Fibroblast of villous mesenchyme (primary cell): ENCODE data around the gene NKX6-1. TPM values are rescaled to one million over a fixed set of nuclear protein-coding genes. Genes with fewer than 3 reads are reported as not detected.

ENCODE experiments used
- DNase-seq: peaks from one replicate; pipeline ENCODE4 v3.0.0-alpha.2; 2010; ENCODE audit warnings: low read depth
- H3K4me3 ChIP-seq: 2 replicates; pipeline ENCODE4 v1.5.1; 2011; ENCODE audit warnings: low read depth, mild to moderate bottlenecking, low read length
- CTCF ChIP-seq: IDR thresholded peaks from 2 replicates; pipeline ENCODE4 v1.5.1; 2012; ENCODE audit warnings: low read depth, mild to moderate bottlenecking, low read length; ENCODE audit not compliant: insufficient read depth
- total RNA-seq: library from RNA; depleted of rRNA; stranded (reverse); fragments of >200 nt; gene quantifications from 2 replicates; pipeline ENCODE4 v1.2.3, GENCODE V29; 2012

NKX6-1 gene
- total RNA-seq, 1 donor: not detected

DNA sequence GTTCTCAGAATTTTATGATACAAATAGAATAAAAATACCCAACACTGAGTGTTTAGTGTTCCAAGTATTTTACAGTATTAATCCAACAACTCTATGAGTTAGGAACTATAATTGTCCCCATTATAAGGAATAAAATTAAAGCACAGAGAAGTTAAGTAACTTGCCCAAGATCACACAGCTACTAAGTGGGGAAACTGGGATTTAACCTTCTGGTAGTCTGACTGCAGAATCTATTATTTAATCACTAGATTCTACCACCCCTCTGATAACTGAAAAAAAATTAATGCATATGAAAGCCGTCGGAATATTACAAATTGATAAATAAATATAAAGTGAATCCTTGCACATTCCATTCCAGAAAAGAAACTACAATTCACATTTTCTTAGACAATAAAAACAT is 5.7 kb upstream of the NKX6-1 start:
- TF ChIP-seq CTCF: no peak
- no peak overlapping the region for H3K4me3 ChIP-seq
- DNase-seq: no peak

DNA sequence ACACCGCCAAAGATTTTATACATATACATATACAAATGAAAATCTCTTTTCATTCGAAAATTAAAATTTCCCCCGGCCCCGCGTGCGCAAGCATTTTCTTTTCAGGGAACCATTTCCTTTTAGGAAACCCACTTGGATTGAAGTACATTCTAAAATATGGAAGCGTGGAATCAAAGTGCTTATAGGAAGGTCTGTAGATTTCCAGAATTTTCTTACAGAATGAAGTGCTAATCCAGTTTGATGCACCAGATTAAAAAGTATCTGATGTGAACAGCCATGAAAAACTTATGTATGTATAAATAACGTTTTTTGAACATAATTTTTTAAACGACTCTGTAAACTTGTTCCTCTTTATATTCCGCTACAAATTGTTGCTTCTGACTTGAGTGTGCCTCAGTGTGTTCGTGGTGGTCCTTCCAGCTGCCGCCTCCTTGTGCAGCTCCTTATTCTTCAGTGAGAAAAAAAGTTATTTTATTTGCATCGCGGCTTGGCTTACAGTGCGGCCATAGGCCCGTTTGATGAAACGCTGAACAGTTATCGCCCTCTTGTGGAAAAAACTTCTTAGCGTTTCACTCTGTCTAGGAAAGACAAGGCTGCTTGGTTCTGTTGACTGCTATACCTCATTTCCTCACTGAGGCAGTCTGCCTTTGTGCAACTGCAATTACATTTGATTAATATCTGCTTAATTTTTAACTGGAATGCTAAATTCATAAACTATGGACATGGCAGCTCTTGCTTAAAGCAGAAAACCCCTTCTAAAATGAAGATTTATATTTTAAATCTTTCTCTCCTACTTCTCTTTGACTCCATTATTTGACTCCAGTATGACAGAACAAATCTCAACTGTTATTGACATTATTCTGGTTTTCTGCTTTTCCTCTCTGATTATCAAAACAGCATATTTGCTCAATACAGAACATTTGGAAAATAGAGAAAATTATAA is 4.7 kb upstream of the NKX6-1 start:
- no peak overlapping the region for H3K4me3 ChIP-seq
- TF ChIP-seq CTCF: peak; percentile 73
- DNase-seq: peak; percentile 66

- TF ChIP-seq CTCF: no peak
- DNase-seq: no peak
- no peak overlapping the region for H3K4me3 ChIP-seq
Measured at GRCh38 chr4:84502955-84503373, 3.9 kb upstream of the NKX6-1 start.

- no peak for DNase-seq
- no peak for TF ChIP-seq CTCF
- H3K4me3 ChIP-seq: no peak overlapping the region
Measured at GRCh38 chr4:84502333-84502954, 3.4 kb upstream of the NKX6-1 start.

- TF ChIP-seq CTCF: no peak
- no peak for DNase-seq
- H3K4me3 ChIP-seq: no peak overlapping the region
Measured at GRCh38 chr4:84501721-84502267, 2.7 kb upstream of the NKX6-1 start.

DNA sequence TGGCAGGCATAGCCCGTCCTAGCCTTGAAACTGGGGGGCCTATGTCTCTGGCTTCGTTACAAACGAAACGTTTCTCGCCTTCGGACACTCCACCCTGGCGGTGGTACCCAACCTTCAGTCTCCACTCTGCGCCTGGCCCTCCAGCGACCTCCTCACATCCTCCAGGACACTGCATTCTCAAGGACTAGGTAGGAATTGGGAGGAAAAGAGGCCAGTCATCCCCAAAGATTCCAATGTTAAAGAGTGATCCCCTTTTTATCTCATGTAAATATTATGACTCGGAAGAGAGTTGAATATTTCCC is 2.1 kb upstream of the NKX6-1 start:
- H3K4me3 ChIP-seq: no peak overlapping the region
- TF ChIP-seq CTCF: no peak
- no peak for DNase-seq
